ENCODE results near the gene ELL2.

DNA sequence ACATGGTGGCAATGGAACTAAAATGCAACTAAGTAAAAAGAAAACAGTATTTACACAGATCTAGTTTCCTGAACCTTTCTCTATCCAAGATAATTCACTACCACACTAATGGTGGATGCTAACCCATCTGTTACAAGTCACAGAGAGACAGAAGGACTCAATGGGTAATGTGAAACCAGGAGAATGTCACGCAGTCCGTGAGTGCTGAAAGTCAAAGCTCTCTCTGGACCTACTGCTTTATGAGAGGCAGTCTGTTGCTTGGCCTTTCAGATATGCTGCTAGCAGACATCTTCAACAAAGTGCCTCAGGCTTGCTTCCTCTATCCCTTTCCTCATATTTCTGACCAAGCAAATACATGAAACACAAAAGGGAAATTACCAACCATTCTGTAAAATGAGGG, 70.2 kb downstream of the ELL2 start:
- TF ChIP-seq, protein P1, sequence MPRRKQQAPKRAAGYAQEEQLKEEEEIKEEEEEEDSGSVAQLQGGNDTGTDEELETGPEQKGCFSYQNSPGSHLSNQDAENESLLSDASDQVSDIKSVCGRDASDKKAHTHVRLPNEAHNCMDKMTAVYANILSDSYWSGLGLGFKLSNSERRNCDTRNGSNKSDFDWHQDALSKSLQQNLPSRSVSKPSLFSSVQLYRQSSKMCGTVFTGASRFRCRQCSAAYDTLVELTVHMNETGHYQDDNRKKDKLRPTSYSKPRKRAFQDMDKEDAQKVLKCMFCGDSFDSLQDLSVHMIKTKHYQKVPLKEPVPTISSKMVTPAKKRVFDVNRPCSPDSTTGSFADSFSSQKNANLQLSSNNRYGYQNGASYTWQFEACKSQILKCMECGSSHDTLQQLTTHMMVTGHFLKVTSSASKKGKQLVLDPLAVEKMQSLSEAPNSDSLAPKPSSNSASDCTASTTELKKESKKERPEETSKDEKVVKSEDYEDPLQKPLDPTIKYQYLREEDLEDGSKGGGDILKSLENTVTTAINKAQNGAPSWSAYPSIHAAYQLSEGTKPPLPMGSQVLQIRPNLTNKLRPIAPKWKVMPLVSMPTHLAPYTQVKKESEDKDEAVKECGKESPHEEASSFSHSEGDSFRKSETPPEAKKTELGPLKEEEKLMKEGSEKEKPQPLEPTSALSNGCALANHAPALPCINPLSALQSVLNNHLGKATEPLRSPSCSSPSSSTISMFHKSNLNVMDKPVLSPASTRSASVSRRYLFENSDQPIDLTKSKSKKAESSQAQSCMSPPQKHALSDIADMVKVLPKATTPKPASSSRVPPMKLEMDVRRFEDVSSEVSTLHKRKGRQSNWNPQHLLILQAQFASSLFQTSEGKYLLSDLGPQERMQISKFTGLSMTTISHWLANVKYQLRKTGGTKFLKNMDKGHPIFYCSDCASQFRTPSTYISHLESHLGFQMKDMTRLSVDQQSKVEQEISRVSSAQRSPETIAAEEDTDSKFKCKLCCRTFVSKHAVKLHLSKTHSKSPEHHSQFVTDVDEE (CRISPR knock-in tag; IDR thresholded peaks at IDR 0.05), result no peak
- TF ChIP-seq ZNF565 (CRISPR knock-in tag; conservative IDR thresholded peaks at IDR 0.05; ENCODE audit: low read depth) (no peak), ZFP30 (CRISPR knock-in tag; IDR thresholded peaks at IDR 0.05) (no peak), ARNTL (CRISPR knock-in tag; IDR thresholded peaks at IDR 0.05; ENCODE audit: borderline replicate concordance, low read depth) (no peak), BACH2 (CRISPR knock-in tag; IDR thresholded peaks at IDR 0.05; ENCODE audit: borderline replicate concordance) (no peak), ESRRG (CRISPR knock-in tag; IDR thresholded peaks at IDR 0.05) (no peak), ZNF8 (CRISPR knock-in tag; IDR thresholded peaks at IDR 0.05) (no peak), ZFP3 (CRISPR knock-in tag; IDR thresholded peaks at IDR 0.05) (no peak), OSR1 (CRISPR knock-in tag; IDR thresholded peaks at IDR 0.05) (no peak), CREB5 (CRISPR knock-in tag; IDR thresholded peaks at IDR 0.05; ENCODE audit: low read depth) (no peak), POU6F1 (CRISPR knock-in tag; IDR thresholded peaks at IDR 0.05; ENCODE audit: borderline replicate concordance, low read depth) (no peak), PPARA (CRISPR knock-in tag; IDR thresholded peaks at IDR 0.05; ENCODE audit: borderline replicate concordance) (no peak), RARB (CRISPR knock-in tag; IDR thresholded peaks at IDR 0.05) (no peak)
- TF ChIP-seq, protein P2, sequence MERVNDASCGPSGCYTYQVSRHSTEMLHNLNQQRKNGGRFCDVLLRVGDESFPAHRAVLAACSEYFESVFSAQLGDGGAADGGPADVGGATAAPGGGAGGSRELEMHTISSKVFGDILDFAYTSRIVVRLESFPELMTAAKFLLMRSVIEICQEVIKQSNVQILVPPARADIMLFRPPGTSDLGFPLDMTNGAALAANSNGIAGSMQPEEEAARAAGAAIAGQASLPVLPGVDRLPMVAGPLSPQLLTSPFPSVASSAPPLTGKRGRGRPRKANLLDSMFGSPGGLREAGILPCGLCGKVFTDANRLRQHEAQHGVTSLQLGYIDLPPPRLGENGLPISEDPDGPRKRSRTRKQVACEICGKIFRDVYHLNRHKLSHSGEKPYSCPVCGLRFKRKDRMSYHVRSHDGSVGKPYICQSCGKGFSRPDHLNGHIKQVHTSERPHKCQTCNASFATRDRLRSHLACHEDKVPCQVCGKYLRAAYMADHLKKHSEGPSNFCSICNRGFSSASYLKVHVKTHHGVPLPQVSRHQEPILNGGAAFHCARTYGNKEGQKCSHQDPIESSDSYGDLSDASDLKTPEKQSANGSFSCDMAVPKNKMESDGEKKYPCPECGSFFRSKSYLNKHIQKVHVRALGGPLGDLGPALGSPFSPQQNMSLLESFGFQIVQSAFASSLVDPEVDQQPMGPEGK (CRISPR knock-in tag; IDR thresholded peaks at IDR 0.05; ENCODE audit: borderline replicate concordance), result no peak
